Right forelimb (tissue), 1 donor: Measurements from ENCODE around the gene PLOD3.
"Not testable (repeated sequence)": the region's sequence is repeated elsewhere in the genome, so short reads cannot be mapped to it uniquely, and the experiment has no call there.

Source experiments
- DNase-seq: peaks from one replicate; pipeline ENCODE4 v3.0.0-alpha.2; 2018

PLOD3 gene

DNA sequence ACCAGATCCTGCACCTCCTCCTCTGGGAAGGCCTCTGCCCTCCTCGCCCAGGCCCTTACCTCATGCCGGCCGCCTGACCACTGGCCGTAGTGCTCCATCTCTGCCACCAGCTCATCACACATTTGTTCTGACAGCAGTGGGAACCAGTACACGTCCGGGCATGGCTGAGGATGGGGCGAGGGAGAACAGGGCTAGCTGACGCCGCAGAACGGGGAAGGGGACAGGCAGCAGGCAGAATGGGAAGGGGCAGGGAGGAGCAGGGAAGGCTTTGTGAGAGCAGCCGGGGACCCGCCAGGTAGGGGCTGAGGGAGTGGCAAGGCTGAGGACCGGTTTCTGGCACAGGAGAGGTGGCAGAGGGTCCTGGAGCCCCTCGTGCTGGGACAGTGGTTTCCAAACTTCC lies 8.6 kb downstream of the PLOD3 start:
- no peak for DNase-seq

DNA sequence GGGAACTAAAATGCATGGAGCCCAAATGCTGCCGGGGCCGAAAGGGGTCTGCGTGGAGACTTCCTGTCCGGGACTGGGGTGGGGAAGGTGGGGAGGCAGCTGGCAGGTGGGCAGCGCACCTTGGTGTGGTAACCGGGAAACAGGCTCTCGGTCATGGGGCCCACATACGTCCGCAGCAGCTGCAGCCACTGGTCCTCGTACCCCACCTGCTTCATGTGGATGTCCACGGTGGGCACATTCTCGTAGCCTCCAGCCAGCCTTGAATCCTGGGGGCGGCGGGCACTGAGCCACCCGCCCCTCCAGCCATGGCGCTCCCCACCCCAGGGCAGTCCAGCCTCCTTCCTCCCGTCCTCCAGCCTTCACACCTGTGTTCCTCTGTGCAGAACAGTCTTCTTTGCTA lies 9.9 kb downstream of the PLOD3 start:
- DNase-seq, result no peak

DNA sequence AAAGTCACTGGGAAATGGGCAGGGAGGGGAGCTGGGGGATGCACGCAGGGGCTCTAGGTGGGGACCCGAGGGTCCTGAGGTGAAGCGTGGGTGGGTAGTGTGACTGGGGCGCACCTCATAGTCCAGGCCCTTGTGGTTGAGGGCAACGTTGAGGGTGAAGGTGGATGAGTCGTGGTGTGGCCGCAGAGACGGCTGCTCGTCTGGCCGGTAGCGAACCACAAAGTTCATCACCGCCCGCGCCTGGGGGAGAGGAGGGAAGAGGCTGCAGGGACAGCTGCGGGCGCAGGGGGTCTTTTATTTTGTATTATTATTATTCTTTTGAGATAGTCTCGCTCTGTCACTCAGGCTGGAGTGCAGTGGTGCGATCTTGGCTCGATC lies 10.7 kb downstream of the PLOD3 start:
- no peak for DNase-seq

DNA sequence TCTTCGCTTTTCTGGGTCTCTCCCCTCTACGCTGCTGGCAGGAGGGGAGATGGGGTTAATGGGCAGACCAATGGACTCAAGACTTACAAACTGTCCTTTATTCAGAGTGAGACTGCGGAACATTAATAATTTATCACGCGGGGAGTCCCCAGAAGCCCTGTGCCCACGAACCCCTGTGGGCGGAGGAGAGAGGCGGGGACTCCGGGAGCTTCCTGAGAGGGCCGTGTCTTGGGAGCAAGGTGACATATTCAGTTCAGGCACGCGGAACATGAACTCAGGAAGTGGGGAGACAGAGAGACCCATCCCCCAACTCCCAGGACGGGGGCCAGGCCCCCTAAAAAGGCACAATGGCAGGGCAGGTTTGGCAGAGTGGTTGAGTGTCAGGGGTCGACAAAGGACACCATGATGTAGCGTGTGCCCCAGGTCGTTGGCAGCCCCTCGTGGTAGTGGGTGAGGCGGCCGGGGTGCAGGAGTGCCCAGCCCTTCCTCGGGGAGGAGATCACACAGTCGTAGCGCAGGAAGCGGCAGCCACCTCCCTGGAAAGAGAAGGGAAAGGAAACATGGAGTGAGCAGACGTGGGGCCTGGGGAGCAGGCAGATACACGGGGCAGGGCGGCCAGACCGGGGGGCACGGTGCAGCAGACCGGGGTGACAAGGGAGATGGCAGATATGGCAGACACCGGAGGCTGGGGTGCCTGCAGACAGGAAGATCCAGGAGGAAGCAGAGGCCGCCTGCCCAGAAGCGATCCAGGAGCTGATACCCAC lies 11.3 kb downstream of the PLOD3 start:
- DNase-seq, result no peak

DNA sequence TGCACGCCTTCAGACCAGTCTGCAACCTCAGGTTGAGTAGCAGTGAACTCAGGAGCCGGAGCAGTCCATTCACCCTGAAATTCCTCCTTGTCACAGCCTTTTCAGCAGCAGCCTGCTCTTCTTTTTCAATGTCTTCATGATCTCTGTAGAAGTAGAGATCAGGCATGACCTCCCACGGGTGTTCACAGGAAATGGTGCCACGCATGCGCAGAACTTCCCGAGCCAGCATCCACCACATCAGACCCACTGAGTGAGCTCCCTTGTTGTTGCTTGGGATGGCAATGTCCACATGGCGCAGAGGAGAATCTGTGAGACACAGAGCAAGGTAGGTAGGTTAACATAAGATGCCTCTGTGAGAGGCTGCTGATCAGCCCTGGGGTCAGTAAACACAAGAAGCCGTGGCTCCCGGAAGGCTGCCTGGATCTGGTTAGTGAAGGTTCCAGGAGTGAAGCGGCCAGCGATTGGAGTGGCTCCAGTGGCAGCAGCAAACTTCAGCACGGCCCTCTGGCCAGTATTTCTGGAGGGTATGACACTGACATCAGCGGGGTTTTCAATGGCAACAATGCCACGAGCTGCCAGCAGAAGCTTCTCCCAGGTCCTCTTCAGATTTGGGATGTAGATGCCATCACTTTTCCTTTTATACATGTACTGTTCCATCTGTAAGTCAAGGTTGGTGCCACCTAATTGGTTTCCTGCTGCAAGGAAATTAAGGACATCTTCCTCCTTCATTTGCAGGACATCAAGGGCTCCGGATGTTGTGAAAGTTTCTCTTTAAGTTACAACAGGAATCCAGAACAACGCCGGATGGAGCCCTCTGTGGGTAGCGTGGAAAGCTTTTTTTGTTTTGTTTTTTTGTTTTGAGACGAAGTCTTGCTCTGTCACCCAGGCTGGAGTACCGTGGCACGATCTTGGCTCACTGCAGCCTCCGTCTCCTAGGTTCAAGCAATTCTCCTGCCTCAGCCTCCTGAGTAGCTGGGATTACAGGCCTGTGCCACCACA lies 13.3 kb downstream of the PLOD3 start:
- DNase-seq, result not testable (repeated sequence)

DNA sequence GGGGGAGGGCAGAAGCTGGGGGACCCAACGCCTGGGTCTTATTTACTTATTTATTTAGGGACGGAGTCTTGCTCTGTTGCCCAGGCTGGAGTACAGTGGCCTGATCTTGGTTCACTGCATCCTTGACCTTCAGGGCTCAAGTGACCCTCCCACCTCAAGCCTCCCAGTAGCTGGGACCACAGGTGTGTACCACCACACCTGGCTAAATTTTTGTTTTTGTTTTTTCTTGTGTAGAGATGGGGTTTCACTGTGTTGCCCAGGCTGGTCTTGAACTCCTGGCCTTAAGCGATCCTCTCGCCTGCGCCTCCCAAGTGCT lies 14.8 kb downstream of the PLOD3 start:
- DNase-seq, result no peak

DNA sequence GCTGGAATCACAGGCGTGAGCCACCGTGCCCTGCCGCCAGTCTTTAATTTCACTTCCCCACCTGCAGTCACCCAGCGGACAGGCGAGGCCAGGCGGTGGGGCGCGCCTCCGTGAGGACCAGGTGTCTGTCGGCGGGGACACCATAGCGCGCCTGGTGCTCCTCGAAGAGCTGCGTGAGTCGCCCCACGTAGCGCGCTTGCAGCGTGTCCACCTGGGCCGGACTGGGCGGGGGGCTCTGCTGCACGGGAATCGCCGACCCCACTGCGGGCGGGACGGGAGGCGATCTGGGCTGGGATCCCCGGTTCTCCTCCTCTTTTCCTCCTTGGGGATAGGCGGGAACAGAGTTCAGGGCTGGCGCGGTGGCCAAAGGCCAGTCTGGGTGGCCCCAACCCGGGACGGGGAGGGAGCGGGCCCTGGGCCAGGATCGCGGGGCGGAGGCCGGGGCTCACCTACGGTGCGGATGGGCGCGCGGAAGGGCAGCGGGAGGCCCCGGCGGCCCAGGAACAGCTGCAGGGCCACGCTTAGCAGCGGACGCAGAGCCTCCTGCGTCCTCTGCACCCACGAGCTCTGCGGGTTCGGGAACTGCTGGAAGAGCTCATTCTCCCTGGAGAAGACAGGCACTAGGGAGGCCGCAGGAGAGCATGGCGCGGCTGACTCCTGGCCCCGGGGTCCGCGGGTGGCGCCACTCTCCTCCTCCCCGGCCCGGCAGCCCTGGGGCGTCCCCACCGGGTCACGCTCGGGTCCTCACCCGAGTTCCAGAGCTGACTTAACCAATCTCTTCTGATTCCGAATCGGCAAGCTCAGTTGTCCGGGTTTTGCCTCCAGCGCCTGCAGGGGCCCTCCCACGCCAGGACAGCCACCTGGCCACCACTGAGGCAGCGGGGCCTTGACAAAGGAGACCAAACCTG lies 15.4 kb downstream of the PLOD3 start:
- no peak for DNase-seq

DNA sequence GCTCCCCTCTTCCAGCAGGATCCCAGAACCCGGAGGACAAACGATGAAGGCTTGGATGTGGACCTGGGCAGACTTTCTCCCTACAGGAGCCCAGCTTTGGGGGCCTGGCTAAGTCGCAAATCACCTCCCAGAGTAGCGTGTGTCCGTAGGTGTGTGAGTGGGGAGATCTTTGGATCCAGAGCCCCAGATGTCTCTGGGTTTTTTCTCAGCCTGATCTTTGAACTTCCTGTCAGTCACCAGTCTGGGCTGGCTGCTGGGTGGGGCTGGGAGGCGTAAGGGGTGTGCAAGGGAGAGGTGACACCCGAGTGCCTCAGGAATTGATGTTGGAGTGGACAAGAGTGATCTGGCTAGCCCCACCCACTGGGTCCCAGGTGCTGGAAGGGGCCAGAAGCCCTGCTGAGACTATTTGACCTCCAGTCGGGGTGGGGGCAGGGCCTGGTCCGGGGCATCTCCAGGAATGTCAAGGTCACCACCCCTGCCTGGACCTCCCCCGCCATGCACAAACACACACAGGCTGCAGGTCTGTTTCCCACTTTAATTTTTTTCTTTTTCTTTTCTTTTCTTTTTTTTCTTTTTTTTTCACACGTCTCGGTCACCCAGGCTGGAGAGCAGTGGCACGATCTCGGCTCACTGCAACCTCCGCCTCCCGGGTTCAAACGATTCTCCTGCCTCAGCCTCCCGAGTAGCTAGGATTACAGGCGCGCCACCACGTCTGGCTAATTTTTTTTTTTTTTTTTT lies 16.4 kb downstream of the PLOD3 start, which contains the start of gene MOGAT3:
MOGAT3 (minus strand) TSS at position 175 of the 738 bp plus-strand sequence. CDS start 182 bp downstream, outside the sequence.
- DNase-seq, result no peak

DNA sequence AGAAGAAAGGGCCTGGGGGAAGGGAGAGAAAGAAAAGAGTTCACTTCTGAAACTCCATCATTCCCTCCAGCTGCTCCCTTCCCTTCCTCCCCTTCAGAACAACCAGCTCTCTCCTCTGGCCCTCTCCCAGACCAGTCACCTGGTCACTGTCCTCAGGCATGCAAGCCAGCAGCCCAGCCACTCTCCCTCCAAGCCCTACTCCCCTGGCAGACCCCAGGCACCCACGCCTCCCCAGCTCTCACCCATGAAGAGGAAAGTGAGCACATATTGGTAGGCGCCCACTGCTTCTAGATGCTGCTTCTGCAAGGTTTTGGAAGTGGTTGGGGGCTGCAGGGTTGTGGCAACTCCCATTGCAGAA lies 16.9 kb downstream of the PLOD3 start:
- DNase-seq, result no peak

DNA sequence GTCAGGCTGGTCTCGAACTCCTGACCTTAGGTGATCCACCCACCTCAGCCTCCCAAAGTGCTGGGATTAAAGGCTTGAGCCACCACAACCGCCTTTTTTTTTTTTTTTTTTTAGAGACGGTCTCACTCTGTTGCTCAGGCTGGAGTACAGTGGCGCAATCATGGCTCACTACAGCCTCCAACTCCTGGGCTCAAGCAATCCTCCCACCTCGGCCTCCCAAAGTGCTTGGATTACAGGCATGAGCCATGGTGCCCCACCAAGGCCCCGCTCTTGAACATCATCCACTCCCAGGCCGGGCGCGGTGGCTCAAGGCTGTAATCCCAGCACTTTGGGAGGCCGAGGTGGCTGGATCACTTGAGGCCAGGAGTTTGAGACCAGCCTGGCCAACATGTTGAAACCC lies 17.9 kb downstream of the PLOD3 start:
- not testable (repeated sequence) for DNase-seq

DNA sequence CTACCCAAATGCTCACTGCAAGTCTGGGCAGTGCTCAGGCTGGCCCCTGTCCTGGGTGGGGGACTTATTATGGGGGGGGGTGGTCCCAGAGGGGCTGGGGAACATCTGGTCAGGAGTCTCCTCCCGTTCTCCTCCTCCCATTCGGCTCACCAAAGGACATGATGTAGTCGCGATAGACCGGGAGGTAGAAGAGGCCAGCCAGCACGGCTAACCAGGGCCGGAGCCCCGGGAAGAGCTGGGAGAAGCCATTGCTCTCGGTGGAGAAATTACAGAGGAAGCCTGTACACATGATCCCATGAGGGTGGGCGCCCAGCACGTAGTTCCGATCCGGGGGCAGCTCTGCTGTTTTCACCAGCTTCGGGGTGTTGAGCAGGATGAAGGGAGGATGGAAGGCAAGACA lies 18.9 kb downstream of the PLOD3 start:
- DNase-seq, result no peak

DNA sequence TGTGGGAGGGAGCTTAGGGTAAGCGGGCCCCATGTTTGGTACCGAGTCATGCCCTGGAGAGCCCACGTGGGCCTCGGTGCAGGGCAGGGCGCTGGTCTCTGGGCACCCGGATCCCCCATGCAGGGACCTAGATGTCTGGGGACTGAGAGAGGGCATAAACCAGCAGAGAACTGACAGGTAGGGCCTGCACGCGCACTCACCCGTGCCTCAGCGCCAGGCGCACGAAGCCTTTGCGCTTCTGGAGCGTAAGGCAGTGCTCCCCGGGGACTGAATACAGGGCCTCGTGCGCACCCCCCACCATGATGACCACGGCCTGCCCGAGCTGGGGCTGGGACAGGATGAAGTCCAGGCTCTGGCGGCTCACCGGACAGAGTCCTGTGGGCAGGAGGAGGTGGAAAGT lies 19.4 kb downstream of the PLOD3 start:
- no peak for DNase-seq

DNA sequence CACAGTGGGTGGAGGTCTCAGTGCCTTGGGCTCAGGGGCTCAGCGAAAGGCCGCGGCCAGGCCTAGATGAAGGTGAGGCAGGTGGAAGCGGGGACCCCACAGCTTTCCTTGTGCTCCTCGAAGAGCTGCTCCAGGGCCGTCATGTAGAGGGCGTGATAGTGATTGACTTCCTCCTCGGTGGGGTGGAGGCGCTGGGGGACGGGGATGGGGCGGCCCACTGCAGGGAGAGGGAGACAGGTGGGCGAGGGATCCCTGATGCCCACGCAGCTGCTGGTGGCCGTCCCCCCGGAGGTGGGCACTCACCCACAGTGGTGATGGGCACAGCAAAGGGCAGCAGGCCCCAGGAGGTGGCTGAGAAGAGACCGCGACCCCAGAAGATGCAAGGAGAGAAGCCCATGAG lies 21.5 kb downstream of the PLOD3 start:
- DNase-seq, result no peak

DNA sequence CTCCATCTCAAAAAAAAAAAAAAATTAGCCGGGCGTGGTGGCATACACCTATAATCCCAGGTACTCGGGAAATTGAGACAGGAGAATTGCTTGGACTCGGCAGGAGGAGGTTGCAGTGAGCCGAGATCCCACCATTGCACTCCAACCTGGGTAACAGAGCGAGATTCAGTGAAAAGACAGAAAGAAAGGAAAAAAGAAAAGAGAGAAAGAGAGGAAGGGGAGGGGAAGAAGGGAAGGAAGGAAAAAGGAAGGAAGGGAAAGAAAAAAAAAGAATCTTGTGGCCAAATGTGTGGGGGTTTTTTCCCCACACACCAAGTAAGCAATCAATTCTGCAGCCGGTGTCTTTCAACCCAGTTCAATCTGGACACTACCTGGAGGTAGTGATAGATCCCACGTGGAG lies 28.3 kb downstream of the PLOD3 start:
- no peak for DNase-seq

DNA sequence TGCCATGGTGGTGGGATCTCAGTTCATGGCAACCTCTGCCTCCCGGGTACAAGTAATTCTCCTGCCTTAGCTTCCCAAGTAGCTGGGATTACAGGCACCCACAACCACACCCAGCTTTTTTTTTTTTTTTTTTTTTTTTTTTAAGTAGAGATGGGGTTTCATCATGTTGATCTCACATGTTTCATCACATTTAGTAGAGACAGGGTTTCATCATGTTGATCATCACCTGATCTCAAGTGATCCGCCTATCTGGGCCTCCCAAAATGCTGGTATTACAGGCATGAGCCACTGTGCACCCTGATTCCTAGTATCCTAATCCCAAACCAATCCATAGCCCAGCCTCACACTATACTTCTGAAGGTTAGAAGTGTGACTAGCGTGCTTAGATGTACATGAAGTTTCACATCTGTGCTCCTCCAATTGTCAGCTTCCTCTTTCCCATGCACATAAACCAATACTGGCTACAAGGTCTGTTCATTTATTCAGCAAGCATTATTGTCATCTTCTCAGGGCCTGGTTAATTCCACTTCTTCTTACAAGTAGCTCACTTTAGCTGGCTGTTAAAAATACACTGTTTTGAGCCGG lies 30.4 kb downstream of the PLOD3 start:
- DNase-seq, result no peak

DNA sequence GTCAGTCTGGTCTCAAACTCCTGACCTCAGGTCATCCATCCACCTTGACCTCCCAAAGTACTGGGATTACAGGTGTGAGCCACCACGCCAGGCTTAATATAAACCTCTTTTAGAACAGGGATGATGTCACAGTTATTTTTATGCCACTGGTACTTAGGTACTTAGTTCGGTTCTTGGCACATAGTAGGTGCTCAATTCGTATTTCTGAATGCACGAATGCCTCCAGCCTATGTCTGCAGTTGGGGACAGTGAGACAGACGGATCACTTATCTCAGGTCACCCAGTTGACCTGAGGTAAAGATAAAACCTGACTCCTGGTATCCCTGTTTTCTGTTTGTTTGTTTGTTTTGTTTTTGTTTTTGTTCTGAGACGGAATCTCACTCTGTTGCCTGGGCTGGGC lies 31.2 kb downstream of the PLOD3 start:
- no peak for DNase-seq

DNA sequence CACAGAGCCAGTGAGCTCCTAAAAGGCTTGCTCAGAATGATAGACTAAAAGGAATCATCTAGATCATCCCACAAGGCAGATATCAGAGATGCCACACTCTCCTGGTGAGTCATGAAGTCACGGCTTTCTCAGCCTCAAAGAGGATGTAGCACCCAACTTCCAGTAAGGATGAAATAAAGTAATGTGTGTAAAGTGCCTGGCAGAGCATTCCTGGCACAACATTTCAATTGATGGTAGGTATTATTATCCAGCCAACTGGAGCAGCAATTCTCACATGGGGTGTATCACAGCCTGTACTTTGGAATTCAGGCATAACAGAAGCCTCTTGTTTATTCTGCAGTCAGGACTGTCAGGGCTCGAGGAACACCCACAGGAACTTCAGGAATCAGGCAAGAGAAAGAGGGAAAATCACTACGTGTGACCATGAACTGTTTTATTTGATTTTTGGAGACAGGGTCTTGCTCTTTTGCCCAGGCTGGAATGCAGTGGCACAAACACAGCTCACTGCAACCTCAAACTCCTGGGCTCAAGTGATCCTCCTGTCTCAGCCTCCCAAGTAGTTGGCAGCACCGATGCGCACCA lies 32.0 kb downstream of the PLOD3 start:
- DNase-seq, result no peak

DNA sequence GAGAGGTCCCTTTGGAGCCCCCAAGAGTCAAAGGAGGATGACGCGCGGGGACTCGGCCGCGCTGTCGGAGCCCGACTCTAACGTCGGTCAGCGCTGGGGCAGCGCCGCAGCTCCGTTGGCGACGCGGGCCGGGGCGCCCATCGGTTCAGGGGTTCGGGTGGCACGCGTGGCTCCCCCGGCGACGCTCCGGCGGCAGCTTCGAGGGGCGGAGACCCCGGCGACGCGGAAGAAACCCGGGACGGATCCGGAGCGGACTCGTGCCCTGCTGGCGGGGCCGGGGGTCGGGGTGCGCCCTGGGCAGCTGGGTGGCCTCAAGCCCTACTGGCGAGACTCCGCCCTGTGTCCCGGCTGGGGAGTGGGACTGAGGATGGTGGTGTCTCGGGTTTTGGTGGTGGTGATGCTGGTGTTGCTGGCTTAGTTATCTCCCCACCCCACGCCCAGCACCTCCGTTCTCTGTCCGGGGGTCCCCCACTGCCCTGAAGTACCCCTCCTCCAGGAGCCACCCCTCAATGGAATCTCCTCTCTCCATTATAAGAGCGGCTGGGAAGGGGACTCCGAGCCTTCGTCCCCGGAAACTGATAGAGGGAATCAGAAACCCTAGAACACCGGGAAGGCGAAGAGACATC lies 37.1 kb downstream of the PLOD3 start, which contains the start of gene NAT16:
NAT16 (minus strand) TSS at position 164 of the 626 bp plus-strand sequence. CDS start 5,486 bp downstream, outside the sequence.
- no peak for DNase-seq

DNA sequence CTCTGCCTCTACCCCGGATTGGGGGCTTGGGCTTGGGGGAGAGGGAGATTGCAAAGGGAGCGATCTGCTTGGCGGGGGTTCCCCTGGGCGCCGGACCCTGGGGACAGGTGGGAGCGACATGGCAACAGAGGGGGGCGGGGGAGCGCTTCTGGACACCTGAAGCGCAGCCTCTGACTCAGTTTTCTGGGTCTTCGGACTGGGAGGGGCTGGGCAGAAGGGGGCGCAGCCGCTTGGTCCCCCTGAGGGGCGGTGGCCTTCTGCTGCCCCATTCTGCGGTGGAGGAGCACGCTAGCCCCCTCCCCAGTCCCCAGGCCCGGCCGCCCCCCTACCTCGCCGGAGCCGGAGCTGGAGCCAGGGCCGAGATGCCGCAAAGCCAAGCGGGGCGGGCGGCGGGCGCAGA lies 37.7 kb downstream of the PLOD3 start:
- DNase-seq, result no peak

DNA sequence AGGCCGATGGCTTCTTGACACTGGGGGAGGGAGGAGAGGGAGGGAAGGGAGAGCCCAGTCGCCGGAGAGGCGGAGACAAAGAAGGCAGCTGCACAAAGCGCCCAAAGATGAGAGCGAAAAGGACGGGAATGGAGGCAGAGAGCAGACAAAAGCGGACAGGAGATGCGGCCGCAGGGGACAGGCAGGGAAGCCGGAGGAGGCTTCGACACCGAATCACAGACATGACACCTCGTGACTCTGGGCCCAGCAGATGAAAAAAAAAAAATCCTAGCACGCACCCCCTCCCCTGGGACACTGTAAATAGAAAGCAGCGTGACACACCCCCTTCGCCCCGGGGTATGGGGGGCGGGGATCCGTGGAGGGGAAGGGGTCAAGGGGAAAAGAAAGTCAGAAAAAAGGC lies 38.3 kb downstream of the PLOD3 start:
- DNase-seq, result no peak

DNA sequence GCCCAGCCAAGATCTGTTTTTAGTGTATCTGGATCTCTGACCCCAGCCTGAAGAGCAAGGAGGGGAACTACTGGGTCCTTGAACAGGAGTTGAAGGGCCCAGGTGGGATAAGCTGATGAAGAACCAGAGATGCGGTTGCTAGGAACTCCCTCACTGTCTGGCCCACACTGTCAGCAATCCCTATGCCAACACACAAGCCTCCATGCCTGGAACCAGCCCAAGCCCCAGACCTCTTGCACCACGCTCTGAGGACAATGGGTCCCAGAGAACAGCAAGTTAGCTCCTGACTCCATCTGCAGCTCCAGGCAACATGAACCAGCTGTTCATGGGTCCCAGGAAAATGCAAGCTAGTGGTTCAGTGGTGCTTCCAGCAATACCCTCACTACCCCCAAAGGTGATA lies 39.7 kb downstream of the PLOD3 start:
- no peak for DNase-seq
